Stimulated activated CD4-positive, alpha-beta T cell treated with anti-CD3 and anti-CD28 coated beads, Interleukin-15, amount 100 ng/mL, for 1 hour (primary cell): ENCODE data around the gene DTX1.

Experiments
- DNase-seq, 2 donors: peaks; one replicate each; pipeline ENCODE4 v3.0.0-alpha.2; 2020; ENCODE audit warnings: low read depth in 1 of 2, low spot score in 1 of 2

DTX1 gene

GRCh38 chr12:113070117-113070906 is 13.8 kb downstream of the DTX1 start:
- no peak for DNase-seq

- DNase-seq: no peak
Observed at GRCh38 chr12:113071135-113072112, 14.9 kb downstream of the DTX1 start.

- no peak for DNase-seq
Observed at GRCh38 chr12:113072136-113072535, 15.6 kb downstream of the DTX1 start.

GRCh38 chr12:113073586-113073985 is 17.1 kb downstream of the DTX1 start:
- no peak for DNase-seq

GRCh38 chr12:113075137-113075683 is 18.7 kb downstream of the DTX1 start:
- no peak for DNase-seq

GRCh38 chr12:113077057-113077858 is 20.7 kb downstream of the DTX1 start:
- DNase-seq: no peak

GRCh38 chr12:113077859-113078255 is 21.3 kb downstream of the DTX1 start:
- DNase-seq: no peak

- DNase-seq: no peak
Observed at GRCh38 chr12:113081873-113082272, 25.3 kb downstream of the DTX1 start.

GRCh38 chr12:113082486-113083148 is 26.1 kb downstream of the DTX1 start:
- DNase-seq: no peak

- no peak for DNase-seq
Observed at GRCh38 chr12:113083863-113084435, 27.4 kb downstream of the DTX1 start.

- no peak for DNase-seq
Observed at GRCh38 chr12:113086249-113087164, 30.0 kb downstream of the DTX1 start.

GRCh38 chr12:113087193-113087592 is 30.7 kb downstream of the DTX1 start:
- DNase-seq: no peak

- no peak for DNase-seq
Observed at GRCh38 chr12:113088037-113088436, 31.5 kb downstream of the DTX1 start.

GRCh38 chr12:113088971-113089756 is 32.6 kb downstream of the DTX1 start:
- DNase-seq: peak in 1 of 2 donors; percentile 40

- no peak for DNase-seq
Observed at GRCh38 chr12:113089839-113090238, 33.3 kb downstream of the DTX1 start.

GRCh38 chr12:113090740-113091139 is 34.2 kb downstream of the DTX1 start:
- no peak for DNase-seq

GRCh38 chr12:113091506-113091905 is 35.0 kb downstream of the DTX1 start:
- DNase-seq: no peak
